HG03354 (cell line): ENCODE results near the gene GPR45.

ENCODE experiments used
- ATAC-seq: cut with Tn5 transposase; IDR thresholded peaks from one replicate; pipeline ENCODE4 v1.9.1; 2021; ENCODE audit warnings: mild to moderate bottlenecking; ENCODE audit not compliant: unreplicated experiment, poor library complexity, severe bottlenecking

The GPR45 gene, protein sequence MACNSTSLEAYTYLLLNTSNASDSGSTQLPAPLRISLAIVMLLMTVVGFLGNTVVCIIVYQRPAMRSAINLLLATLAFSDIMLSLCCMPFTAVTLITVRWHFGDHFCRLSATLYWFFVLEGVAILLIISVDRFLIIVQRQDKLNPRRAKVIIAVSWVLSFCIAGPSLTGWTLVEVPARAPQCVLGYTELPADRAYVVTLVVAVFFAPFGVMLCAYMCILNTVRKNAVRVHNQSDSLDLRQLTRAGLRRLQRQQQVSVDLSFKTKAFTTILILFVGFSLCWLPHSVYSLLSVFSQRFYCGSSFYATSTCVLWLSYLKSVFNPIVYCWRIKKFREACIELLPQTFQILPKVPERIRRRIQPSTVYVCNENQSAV

DNA sequence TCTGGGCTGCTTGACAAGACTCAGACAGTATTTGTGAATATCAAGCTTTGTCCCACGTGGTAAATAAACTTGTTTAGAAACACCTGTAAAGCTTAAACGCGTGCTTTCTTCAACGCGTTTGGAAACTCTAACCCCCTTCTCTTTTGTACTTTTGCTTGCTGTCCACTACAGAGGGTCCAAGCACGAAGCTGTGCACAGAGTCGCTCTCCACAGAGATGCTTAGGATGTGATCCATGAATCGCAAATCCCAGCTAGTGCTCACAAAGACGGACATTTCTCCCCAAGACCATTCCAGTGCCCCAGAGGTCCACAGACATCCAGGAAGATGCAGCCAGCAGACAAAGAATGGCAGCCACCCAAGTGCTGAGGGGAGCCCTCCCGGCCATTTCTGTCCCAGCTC is at the start of gene GPR45:
Gene GPR45 (plus strand): TSS at position 301 of the 400 bp plus-strand sequence. CDS start 116 bp downstream, outside the sequence.
- no peak for ATAC-seq

DNA sequence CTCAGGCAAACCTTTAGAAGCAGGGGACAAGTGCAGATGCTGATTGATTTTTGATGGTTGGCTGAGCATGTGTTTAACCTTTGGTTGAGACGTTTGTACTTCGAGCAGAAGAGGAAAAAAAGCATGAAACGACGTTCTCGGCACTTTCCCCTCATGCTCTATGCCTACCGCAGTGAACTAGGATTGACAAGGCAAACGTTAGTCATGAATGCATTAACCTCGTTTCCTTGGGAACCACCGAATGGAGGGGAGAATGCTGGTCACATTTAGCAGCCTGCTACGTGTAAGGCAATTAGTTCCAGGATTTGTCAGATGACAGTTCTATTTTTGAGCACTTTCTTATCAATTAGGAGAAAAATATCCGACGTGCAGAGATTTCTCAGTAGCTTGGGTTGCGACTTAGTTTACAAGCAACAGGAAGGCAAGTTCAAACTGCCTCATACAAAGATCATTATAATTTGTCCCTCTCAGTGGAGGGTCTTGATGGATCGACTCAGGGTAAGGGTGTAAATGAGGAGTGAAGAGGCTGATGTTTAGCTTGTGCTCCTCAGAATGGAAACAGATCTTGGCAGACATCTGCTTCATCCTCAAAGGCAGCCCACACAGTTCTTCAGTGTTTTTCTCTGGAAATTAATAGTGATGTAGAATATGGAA is 47.4 kb upstream of the GPR45 start:
- ATAC-seq: no peak

DNA sequence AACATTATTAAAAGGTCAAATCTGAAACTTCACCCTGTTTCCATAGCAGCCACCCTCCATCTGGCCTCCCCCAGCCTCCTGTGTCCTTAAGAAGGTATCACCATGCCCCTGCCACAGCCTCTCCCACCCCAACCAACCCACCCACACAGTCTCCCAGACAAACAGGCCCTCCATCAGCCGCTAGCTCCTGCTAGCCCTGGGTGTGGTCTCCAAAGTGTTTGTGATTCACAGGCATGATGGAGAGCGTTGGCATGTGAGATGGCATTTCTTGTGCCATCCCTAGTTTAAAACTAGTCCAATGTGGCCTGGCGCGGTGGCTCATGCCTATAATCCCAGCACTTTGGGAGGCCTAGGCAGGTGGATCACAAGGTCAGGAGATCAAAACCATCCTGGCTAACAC is 44.9 kb upstream of the GPR45 start:
- no peak for ATAC-seq

DNA sequence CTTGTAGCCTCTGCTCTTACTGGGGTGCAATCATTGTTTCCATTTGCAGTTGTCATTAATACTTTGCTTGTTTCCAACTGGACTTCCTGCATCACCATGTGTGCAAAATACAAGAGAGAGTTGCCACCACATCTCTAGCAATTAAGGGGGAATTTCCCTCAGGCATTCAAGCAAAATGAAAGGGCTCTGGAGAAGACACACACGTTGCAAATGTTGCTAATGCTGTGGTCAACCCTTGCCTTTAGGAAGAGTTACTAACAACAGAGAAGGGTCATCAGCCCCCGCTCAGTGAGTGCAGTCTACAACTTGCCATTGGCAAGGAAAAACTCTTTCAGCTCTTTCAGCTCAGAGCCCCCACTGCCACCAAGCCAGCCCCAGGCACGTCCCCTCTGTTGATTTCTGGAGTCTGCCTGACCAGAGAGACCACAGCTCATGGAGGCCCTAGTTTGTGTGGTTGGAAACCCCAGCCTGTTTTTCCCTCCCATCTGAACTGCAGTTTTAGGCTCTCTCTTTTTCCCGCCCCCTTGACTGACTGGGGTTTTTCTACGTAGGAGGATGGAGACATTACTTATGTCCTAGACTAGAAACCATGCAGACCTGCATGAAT is 25.9 kb upstream of the GPR45 start:
- no peak for ATAC-seq

DNA sequence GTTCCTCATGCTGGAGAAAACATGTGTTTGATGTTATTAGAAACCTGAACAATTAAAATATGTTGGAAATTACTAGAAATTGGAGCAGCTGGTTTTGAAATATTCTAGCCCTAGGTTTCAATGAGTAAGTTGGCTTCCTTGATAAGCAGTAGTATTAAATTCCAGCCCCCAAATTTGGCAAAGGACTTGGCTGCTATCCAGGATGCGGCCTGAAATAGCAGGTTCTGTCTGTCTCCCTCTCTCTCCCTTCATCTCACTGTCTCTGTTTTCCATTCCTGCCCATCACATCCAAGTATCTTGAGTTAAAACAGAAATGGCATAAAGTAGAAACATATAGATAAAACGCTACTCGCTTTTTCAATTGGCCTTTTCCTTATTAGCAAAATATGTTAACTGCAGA is 20.9 kb upstream of the GPR45 start:
- no peak for ATAC-seq

DNA sequence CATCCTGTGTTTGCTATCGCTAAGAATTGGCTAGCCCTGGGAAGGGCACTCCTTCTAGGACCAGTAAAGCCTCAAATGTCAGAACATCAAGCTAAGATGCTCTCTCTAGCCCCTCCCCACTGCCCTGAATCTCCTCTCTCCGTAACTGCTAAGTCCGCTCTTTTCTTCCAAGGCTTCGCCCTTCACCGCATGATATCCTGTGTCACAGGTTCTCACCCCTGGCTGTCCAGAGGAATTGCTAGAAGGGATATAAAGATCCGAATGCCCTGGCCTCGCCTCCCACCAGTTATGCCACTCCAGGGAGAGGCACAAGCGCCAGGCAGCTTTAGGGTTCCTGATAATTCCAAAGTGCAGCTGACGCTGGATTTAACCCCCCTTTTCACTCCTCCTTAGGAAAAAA is 17.1 kb upstream of the GPR45 start:
- ATAC-seq: no peak

DNA sequence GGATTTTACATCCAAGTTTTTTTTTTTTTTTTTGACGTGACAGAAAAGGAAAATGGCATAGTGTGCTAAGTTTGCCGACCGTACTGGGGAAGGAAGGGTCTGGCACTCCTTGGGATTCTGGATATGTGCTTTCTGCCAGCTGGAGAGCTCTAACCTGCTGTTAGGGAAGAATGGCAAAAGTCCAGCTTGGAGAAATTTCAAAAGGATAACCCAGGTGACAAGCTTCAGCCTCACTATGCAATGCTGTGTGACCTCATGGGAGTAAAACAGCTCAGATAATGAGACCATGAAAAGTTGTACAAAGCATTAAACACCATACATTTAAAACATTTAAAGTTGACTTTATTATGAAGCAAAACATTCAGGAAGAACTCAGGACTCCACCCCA is 10.3 kb upstream of the GPR45 start:
- ATAC-seq: no peak

DNA sequence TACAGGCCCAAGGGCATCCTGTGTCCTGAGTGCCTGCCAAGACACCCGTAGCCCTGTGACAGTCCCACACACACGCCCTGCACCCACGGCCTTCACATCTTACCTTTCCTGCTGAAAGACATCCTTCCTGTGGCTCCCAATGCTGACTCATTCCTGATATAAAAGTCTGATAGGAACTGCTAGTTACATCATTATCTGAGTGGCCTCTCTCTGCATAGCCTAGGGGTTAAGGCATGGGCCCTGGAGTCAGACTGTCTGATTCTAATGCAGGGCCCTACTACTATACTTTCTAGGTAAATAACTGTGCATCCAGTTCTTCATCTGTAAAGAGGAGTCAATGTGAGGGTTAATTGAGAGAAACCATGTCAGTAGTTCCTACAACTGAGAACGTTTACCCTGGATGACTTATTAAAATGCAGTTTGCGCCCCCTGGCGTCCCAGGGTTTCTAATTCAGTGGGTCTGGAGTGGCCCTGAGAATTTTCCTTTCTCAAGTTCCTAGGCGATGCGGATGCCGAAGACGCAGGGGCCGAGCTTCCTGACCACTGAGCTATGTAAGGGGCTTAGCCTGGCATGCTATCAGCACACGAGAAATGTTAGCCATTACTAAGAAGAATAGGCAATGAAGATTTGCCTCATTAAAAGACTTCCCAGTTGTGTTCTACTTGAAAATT is 6.0 kb upstream of the GPR45 start:
- peak; percentile 74 for ATAC-seq

DNA sequence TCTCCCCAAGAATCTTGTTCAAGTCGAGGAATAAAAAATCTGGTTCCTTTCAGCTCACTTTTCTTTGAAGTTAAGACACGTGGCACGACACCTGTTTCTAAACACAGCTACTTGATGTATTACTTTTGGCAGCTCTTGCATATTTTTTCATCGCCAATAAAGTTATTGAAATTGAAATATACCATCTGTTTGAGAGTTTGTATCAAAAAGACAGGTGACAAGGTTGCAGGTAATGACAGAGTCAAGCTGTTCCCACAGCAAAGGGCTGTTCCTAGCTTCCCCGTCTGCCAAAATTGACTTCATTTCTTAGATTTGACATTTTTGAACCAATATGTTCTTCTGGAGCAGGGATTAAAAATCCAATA is 5.5 kb upstream of the GPR45 start:
- ATAC-seq: no peak

DNA sequence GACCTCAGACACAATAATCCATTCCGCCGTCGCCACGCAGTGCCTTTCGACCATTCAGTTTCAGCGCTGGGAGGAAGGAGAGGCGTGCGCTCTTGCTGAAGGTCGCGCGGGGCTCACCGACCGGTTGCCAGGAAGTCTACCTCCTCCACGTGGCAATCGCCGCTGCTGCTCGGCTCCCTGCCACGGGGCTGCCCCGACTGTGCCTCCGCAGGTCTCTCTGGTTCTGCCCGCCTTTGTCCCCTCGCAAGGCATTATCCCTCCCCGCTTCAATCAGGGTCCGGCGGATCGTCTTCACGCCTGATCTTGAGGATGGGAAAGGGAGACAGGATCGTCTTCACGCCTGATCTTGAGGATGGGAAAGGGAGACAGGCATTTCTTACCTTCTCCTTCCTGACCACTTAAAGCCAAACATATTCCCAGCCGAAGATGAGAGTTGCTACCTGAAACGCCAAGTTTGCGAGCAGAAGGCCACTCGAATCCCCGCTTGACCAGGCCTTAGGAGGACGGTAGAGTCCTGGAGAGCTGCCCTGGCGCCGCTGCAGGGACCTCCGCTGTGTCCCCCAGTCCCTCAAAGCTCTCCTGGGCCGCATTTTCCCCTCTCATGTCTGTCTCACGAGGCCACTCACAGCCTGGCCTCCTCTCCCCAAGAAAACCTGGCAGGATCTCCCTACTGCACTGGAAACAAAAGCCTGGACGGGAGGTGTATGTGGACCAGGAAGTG is 4.3 kb upstream of the GPR45 start:
- ATAC-seq: no peak

DNA sequence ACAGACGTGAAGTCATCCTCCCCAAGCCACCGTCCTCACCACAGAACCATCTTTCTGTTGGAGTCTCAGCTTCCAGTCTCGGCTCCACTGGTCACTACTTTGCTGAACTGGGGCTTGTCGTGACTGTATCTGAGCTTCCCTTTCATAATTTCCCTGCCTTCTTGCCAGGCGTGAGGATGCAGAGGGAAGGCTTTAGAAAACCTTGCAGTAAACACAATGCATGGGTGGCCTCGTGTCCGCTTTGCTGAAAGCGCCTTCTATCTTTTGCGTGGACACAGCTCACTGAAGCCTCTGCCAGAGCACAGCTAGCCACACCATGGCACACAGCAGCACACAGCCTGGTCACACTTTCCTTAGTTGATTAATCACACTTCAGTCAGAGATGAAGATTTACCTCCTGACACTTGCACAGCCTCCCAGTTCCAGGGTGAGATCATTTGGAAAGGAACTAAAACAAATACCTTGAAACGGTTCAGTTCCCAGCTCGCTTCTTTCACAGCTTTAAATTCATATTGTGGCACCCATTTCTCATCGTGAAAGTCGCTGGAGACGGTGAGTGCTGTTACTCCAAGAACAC is 2.8 kb upstream of the GPR45 start:
- ATAC-seq: no peak

DNA sequence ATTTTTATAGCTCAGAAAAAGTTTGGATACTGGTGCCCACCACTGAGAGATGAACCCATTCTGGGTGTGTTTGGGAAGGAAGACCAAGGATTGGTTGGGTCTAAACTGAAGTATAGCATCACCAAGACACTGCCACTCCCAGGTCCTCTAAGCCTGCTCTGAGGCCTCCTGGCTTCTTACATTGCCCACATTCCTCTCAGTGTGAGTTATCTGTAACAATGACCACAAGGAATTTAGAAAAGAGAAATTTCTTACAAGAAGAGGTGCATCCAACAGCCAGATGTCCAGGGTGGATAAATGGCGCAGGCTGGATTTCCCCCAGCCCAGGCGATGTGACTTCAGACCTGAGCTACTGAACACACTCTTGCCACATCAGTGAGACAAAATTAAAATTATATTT is 1.6 kb upstream of the GPR45 start:
- ATAC-seq: no peak

DNA sequence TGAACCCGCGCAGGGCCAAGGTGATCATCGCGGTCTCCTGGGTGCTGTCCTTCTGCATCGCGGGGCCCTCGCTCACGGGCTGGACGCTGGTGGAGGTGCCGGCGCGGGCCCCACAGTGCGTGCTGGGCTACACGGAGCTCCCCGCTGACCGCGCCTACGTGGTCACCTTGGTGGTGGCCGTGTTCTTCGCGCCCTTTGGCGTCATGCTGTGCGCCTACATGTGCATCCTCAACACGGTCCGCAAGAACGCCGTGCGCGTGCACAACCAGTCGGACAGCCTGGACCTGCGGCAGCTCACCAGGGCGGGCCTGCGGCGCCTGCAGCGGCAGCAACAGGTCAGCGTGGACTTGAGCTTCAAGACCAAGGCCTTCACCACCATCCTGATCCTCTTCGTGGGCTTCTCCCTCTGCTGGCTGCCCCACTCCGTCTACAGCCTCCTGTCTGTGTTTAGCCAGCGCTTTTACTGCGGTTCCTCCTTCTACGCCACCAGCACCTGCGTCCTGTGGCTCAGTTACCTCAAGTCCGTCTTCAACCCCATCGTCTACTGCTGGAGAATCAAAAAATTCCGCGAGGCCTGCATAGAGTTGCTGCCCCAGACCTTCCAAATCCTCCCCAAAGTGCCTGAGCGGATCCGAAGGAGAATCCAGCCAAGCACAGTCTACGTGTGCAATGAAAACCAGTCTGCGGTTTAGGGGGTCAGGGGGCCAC is 897 bp downstream of the GPR45 start:
- no peak for ATAC-seq

DNA sequence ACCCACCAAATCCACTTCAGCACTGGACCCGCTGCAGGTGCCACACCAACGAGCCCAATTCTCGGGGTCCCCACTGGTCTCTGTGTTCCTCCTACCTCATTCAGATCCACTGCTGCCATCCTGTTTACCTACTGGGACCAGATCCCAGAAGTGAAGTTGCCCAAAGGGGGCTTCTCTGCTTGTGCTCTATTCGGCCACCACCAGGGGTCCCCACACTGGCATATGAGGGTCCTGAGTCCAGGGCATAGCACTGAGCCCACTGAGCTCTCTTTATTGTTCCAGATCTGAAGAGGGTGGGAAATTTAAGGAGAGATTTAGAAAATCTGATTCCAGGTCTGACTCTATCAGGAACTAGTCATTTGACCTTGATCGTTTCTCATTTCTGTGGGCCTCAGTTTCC is 2.4 kb downstream of the GPR45 start:
- no peak for ATAC-seq

DNA sequence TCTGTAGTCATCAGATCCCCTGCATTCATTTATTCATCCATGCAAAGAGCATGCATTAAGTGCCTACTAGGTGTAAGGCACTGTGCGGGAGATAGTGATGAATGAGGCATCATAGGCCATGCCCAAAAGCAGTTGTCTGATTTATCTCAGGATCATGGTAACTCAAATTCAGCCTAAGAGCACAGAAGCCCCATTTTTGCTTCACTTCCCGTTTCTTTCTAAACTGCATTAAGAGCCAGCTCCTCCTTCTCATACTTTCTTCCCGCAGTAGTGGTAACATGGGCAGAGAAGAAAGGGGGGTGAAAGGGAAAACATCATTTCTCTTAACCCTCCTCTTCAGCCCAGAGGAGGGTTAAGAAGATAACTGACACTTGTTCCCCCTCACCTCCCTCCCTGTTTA is 2.9 kb downstream of the GPR45 start:
- ATAC-seq: no peak

DNA sequence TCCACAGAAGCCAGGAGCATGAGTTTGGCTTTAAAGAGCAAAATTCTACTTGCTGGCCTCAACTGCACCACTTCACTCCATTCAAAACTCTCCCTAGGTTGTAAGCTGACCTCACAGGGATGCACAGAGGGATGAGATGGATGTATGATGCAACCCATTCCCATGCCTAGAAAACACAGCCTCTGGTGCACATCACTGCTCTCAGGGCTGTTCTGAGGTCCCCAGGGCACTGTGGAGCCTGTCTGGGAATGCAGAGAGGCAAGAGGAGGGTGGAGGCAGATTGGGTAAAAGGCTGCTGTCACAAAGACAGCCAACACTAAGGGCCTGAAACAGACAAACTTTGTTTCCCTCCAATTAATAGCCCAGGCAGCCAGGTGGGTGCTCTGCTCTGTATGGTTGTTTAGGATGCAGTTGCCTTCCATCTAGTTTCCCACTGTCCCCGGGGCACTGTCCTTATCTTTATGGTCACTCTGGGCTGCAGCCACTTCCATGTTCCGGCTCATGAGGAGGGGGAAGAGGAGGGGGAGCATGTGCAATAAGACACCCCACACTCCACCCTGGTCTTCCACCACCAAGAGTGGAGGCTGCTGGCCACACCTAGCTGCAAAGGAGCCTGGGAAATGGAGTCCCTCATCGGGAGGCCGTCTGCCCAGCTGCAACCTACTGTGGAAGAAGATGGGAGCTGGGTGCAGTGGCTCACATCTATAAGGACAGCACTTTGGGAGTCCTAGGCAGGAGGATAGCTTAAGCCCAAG is 7.0 kb downstream of the GPR45 start:
- ATAC-seq: no peak

DNA sequence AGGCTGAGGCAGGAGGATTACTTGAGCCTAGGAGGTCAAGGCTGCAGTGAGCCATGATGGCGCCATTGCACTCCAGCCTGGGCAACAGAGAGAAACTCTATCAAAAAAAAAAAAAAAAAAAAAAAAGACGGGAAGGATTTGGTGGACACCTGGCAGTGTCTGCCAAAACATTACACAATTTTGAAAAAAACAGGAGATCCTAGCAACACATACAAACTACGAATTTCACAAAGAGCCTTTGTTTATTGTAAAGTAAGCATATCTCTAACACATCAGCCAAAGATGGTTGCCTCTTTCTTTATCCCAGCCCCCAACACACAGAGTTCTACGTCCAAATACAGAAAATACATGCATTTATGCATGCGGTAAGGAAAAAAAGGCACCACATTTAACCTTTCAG is 7.6 kb downstream of the GPR45 start:
- no peak for ATAC-seq

DNA sequence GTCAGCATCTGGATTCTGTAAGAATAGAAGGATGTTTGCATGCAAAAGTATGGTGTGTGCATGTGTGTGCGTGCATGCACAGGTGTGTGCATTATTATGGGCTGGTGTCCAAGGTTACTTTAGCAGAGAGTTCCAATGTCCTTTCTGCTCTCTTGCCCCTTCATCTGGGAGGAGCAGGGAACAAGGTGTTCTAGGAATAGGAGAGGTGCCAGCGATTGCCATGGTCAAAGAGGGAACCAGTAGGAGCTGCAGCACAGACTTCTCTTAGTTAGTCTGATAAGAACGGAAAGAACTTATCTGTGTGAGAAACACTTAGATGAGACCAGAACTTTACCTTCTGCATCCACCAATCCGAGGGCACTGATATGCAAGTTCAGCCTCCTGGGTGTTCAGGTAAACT is 8.3 kb downstream of the GPR45 start:
- no peak for ATAC-seq
